G401 (cell line): ENCODE results near the gene PLEKHA1. TPM values are rescaled to one million over a fixed set of nuclear protein-coding genes. Genes with fewer than 3 reads are reported as not detected.

Experiments used
- DNase-seq: peaks from one replicate; pipeline ENCODE4 v3.0.0-alpha.2; 2015; ENCODE audit warnings: low spot score
- in situ Hi-C: cut with HindIII; loops from 2 replicates; pipeline ENCODE4 v1.10.0; 2016; ENCODE audit warnings: low sequenced_read_pairs, mixed read lengths
- total RNA-seq: library from RNA; depleted of rRNA; stranded (reverse); fragments of >200 nt; shearing (Covaris generic); gene quantifications from 2 replicates; pipeline ENCODE4 v1.2.3, GENCODE V29; 2014

PLEKHA1 gene
- total RNA-seq, 1 experiment from 2014 or later: 21.3 TPM

DNA sequence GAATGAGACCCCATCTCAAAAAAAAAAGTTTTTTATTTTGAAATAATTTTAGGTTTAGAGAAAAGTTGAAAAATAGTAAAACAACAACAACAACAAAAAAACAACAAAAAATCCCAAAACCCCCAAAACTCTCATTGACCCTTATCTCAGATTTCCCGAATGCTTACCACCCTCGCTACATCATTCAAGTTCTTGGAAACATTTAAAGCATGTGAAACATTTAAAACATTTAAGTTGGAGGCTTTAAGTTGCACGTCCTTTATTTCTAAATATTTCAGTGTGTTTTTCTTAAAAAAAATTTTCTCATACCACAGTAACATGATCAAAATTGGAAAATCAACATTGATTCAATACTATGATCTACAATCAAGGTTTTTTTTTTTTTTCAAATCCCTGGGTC, 79.6 kb downstream of the PLEKHA1 start:
- in situ Hi-C loops: no loop called here
- no peak for DNase-seq

DNA sequence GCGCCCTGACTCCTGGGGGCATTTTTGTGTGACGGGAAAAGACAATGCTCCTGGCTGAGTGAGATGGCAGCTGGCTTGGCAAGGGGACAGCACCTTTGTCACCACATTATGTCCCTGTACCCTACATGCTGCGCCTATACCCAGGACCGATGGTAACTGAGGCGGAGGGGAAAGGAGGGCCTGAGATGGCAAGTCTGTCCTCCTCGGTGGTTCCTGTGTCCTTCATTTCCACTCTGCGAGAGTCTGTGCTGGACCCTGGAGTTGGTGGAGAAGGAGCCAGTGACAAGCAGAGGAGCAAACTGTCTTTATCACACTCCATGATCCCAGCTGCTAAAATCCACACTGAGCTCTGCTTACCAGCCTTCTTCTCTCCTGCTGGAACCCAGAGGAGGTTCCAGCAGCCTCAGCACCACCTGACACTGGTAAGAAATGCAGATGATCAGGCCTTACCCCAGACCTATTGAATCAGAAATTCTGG, 80.1 kb downstream of the PLEKHA1 start, which contains the start of gene ARMS2:
TSS of gene ARMS2 (plus strand) at position 51 of the 478 bp plus-strand sequence. CDS start at position 126, 75 bp downstream.
- in situ Hi-C loops: no loop called here
- DNase-seq: no peak

DNA sequence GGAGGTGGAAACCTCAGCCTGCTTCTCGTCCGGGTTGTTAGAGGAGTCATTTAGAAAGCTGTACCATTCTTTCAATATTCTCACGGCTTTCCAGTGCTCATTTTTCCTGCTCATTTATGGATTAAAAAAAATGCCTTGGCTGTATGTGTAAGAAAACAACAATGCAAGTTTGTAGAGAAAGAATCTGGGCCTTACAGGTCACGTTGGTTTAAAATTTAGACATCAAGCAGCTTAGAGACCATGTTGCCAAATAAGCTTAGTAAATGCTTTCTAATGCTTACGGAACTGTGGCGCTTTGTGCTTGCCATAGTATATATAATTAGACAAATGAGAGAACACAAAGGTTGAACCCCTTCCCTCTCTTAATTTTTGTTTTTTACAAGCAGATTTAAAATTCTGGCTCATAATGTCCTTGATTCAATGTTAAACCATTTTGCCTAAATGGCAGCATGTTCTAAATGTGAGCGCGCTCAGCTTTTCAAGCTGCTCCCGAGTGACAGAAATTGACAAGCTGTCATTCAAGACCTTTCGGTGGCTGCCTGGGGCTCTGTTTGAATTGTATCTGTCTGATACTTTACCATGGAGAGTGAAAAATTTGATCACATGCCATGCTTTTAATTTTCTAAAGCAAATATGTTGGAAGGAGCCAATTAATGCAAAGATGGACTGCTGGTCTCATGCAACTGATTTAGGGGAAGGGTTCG, 81.0 kb downstream of the PLEKHA1 start:
- in situ Hi-C loops: no loop called here
- no peak for DNase-seq

DNA sequence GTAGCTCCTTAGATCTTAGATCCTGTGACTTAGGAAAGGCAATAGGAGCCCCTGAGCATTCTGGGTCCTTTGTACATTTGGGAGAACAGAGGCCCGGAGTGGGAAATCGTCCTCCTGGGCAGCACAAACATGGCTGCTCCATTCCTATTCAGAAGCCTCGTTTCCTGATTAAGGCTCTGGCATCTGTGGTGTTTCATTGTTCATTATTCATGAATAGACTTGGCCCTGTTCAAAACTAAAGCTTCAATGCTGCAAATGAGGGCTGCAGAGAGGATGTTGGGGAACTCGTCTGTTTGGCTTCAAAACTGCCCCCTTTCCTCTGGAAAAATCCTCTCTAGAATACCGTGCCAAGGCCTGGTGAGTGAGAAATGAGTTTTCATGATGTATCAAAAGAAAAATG, 83.4 kb downstream of the PLEKHA1 start:
- no peak for DNase-seq
- in situ Hi-C loops: no loop called here

DNA sequence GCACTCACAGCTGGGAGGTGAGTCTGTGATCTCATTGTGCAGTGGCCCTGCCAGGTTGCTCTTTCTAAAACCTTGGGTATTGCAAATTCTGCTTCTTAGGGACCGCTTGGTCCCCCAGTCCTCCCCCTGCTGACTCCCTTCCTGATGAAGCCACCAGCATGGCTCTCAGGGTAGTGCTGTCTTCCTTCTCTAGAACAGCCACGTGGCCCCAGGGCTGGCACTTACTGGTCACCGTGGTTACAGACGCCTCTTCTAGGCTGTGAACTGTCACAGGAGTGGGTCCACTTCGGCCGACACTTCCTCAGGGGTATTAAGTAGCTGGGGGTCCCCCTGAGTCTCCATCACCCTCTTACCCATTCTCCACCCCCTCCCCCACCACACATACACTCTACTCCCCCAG, 84.2 kb downstream of the PLEKHA1 start:
- in situ Hi-C loops: no loop called here
- no peak for DNase-seq

DNA sequence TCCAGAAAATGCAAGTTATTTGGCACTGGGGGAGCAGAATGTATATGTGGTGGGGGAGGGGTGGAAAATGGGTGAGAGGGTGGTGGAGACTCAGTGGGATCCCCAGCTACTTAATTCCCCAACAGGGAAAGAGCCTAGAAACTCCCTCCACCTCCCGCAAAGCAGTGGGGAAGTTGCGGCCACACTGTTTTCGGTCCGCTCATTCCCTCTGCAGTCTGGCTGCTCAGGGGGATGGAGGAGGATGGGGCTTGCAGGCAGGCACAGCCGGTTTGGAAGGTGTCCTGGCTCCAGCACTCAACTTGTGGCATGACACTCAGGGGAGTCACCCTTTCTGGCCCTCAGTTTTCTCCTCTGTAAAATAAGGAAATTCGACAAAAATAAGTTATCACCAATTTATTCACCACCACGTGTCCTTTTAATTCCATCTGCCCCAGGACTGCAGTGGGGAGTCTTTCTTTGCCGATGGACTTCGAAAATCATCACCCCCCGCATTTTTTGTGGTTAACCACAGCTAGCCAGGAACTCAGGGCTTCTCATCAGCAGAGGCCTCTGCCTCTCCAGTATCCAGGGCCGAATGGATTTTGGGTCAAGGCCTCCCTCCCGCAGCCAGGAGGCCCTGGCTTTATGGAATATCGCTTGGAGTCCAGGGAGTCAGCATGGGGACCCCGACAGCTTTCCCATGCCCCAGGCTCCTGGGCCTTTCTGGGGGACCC, 85.2 kb downstream of the PLEKHA1 start:
- DNase-seq: no peak
- in situ Hi-C loops: no loop called here

DNA sequence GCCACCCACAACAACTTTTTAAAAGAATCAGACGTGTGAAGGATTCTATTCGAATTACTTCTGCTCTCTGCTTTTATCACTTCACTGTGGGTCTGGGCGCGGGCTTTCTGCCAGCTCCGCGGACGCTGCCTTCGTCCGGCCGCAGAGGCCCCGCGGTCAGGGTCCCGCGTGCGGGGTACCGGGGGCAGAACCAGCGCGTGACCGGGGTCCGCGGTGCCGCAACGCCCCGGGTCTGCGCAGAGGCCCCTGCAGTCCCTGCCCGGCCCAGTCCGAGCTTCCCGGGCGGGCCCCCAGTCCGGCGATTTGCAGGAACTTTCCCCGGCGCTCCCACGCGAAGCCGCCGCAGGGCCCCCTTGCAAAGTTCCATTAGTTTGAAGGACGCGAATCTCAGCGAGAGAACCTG, 86.4 kb downstream of the PLEKHA1 start:
- in situ Hi-C loops: no loop called here
- no peak for DNase-seq

DNA sequence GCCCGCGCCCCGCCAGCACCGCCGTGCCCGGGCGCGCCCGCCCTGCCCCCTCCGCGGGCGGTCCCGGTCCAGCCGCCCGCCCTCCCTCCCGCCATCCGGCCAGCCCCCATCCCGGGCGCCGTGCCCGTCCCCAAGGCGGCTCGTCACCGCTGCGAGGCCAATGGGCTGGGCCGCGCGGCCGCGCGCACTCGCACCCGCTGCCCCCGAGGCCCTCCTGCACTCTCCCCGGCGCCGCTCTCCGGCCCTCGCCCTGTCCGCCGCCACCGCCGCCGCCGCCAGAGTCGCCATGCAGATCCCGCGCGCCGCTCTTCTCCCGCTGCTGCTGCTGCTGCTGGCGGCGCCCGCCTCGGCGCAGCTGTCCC, 86.8 kb downstream of the PLEKHA1 start, which contains the start of gene HTRA1:
TSS of gene HTRA1 (plus strand) at position 187 of the 362 bp plus-strand sequence. CDS start at position 287, 100 bp downstream.
- in situ Hi-C loops: no loop called here
- no peak for DNase-seq

DNA sequence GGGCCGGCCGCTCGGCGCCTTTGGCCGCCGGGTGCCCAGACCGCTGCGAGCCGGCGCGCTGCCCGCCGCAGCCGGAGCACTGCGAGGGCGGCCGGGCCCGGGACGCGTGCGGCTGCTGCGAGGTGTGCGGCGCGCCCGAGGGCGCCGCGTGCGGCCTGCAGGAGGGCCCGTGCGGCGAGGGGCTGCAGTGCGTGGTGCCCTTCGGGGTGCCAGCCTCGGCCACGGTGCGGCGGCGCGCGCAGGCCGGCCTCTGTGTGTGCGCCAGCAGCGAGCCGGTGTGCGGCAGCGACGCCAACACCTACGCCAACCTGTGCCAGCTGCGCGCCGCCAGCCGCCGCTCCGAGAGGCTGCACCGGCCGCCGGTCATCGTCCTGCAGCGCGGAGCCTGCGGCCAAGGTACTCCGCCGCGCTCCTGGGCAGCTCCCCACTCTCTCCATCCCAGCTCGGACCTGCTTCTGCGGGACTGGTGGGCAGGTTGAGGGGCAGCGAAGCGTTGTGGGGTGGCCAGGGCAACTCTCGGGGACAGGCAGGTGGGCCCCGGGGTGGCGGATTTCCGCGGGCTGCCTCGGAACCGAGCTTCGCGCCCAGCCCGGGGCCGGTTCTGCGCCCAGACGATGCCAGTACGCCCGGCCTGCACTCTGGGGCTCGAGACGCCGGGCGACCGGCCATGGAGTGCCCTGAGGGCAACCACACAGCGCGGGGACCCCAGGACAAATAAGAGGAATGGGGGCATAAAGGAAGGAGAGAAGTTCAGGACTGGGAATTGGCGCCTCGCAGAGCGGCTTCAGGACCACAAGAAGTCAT, 87.4 kb downstream of the PLEKHA1 start:
- in situ Hi-C loops: no loop called here
- no peak for DNase-seq

DNA sequence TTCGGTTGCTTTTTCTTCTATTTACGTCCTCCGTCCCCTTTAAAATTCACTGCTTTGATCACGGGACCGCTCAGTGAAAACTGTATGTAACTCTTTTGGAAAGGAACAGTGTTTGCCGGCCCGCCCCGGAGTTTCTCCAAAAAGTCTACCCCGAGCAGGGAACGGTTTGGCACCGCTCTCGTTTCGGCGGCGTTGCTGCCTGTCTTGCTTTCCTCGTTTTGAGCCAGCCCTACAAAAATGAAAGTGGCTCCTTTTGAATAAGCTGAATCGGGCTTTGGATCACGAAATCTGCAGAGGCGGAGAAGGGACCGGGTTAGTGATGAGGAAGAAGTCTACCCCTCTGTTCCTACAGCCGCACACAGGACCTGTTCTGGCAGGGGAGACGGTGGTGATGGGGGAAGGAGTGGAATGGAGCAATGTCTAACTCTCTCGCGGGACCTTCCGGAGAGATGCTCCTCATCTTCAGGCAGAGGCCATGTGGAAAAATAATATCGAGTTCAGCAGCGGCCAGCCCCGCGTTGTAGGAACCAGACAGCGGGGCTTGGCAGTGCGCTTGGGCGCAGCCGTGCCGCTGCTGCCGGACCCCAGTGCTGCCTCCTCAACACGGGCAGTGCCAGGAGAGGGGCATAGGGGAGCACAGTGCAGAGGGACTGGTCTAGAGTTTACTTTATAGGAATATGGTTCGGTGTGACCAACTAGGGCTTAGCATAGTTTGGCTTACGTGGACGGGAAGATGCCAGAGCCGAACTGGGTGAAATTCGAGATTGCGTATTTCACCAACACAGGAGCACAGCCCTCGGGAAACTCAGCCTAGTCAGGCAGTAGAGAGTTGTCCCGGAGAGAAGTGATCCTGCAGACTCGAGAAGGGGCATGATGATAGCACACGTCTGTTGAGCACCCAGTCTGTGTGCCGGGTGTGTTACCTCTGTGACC, 88.3 kb downstream of the PLEKHA1 start:
- DNase-seq: no peak
- in situ Hi-C loops: no loop called here

DNA sequence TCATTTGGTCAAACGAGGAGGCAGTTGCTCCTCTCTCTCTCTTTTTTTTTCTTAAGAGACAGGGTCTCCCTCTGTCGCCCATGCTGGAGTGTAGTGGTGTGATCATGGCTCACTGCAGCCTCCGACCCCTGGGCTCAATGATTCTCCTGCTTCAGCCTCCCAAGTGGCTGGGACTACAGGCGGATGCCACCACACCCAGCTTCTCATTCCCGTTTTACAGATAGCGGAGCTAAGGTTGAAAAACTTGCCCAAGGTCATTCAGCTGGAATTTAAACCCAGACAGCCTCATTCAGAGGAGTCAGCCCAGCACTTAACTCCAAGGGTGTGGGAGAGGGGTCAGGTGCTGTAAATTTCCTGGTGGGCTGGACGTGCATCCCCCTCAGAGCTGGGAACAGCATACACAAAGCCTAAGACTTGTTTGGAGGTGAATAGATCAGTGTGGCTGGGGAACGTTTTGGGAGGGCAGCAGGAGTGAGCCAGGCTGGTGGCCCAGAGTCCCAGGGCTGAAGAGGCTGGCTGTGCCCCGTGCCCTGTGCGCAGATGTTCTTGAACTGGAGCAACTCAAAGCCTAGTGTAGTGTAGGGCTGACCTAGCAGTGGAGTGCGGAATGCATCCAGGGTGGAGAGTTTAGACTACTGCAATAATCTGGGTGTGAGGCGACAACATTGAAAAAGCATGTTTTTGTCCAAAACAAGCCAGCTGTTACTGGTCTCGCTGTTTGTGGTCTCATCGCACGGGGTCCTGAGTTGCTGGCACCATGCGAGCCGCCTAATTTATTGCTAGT, 89.2 kb downstream of the PLEKHA1 start:
- no peak for DNase-seq
- in situ Hi-C loops: no loop called here

DNA sequence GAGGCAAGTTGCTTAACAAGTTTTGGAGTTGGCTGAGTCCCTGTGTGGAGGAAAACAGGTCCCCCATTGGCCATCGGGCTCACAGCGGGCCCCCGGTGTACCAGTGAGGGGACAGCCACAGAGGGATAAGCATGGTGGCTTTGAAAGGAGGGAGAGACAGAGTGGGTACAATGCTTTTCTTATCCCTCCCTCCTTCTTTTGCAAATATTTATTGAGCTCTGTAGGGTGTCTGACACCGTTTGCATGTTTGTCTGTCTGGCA, 89.7 kb downstream of the PLEKHA1 start:
- no peak for DNase-seq
- in situ Hi-C loops: no loop called here

DNA sequence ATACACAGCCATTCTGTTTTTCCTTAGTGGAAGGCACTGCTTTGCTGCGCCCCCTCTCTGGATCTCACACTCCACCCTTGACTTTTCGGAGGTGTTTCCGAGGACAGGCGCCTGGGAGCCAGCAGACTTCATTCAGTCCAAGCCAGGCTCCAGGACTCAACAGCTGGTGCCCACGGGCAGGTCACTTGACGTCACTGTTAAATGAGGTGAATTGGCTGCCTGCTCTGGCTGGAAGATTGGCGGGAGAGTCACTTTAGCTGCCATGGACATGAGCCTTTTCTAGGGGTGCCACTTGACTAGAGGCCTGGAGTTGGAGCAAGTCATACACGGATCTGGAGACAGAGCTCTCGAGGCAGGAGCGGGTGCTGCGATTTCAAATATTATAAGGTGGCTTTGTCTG, 90.1 kb downstream of the PLEKHA1 start:
- in situ Hi-C loops: no loop called here
- no peak for DNase-seq

DNA sequence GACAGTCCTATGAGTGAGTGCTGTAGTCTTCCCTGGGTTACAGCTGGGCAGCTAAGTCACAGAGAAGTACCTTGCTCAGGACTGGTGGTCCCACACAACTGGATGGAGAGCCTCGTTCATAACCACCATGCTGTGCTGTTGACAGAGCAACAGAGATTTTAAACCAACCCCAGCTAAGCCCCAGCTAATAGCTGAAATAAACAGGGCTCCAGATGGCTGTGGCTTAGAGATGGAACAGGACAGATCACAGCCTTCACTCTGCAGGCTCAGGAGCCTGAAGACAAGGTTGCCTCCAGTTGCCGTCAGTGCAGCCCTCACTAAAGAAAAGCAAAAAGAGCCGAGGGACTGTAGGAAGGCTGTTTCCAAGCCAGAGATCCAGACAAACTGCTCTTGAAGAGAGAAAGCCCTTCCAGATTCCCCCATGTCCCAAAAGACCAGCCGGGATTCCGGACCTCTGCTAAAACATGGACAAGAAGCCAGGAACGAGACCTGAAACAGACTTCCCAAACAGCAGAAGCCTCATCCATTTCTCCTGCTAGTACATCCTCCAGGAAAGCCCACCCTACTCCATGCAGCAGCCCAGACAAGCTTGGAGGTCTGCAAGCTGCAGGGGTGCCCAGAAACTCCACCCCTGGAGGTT, 91.0 kb downstream of the PLEKHA1 start:
- DNase-seq: no peak
- in situ Hi-C loops: no loop called here

DNA sequence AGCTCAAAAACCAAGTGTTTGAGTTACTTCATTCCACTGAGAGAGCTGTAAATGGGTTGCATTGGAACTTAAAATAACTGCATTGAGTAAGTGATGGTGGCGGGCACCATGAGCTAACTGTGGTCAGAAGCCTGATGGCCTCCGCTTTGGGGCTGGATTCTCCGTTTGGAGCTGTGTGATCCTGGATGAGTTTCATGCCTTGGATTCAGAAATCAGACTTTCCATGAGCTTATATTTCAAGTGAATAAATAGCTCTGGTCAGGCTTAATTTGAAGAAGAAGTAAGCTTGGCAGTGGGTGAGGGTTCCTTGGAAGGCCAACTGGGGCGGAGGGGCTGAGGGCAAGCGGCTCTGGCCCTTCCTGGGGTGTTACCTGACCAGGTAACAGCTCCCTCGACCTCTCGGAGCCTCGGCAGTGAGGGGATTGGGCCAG, 92.5 kb downstream of the PLEKHA1 start:
- no peak for DNase-seq
- in situ Hi-C loops: no loop called here

DNA sequence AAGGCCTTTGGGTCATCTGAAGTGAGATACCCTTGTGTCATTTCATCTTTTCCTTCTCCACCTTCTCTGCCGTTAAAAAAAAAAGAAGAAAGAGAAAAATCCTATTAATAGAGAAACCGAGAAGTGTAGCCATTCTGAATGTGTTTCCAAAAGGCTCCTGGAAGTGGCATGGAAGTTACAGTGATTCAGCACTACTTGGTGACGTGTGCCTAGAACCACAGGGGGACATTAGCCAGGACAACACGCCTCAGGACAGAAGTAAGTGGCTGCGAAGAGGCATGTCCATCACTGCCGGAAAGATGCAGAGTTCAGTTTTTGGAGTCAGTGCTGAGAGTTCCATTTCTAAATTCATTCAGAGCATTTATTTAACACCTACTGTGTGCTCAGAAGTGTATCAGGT, 93.2 kb downstream of the PLEKHA1 start:
- in situ Hi-C loops: no loop called here
- DNase-seq: no peak

DNA sequence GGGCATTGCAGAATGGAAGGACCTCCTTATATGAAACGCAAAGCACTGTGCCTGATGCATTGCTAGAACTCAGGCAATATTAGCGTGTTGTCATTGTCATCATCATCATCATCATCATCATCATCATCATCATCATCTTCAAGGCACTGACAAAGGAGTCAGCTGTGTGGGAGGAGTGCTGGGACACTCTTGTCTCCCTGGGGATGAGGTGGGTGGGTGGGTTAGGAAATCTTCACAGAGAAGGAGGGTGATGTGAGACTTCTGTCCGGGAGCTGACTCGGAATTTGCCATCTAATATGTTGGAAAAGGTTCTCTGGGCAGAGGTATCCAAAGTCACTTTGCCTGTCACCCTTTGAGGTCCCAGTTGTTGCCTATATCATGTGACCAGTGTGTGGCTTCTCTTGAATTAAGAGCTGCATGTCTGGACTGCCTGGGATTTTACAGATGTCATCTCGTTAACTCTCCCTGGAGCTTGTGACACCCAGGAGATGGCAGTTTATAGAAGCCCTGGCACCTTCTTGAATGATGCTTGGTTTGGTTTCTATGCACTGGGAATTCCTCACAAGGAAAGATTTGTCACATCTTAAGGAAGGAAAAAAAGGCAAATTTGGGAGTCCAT, 93.9 kb downstream of the PLEKHA1 start:
- DNase-seq: no peak
- in situ Hi-C loops: no loop called here
